HEK293 (cell line): ENCODE measurements around the gene NDUFA3.

ENCODE experiments used
- CTCF ChIA-PET: fragments of 350-600 bp; formaldehyde crosslinking; extraction: SDS; loops from one replicate; lab custom pipeline; 2021; ENCODE audit warnings: antibody characterized with exemption; lab: Yijun Ruan, JAX
- POLR2A ChIA-PET: fragments of 300-600 bp; formaldehyde crosslinking; extraction: SDS; loops from one replicate; lab custom pipeline; 2020; ENCODE audit warnings: antibody characterized with exemption, inconsistent platforms; lab: Yijun Ruan, JAX
- H3K27ac ChIP-seq: fragments of 200-500 bp; sonication (Bioruptor generic); 2 replicates; pipeline ENCODE4 v1.5.1; 2014; ENCODE audit warnings: low read depth, low read length, control low read depth, inconsistent platforms; ENCODE audit errors: extremely low read depth
- H3K36me3 ChIP-seq, 2 experiments: fragments of 200-500 bp in 1 of 2; sonication (Bioruptor generic) in 1 of 2; 1 replicate in 1 of 2; 2 replicates in 1 of 2; pipeline ENCODE4 v1.5.1; 2014 to 2017; ENCODE audit warnings: inconsistent platforms in 2 of 2, low read length in 2 of 2; ENCODE audit not compliant: control insufficient read depth in 2 of 2, insufficient read depth in 1 of 2
- H3K4me1 ChIP-seq: fragments of 200-500 bp; sonication (Bioruptor generic); 2 replicates; pipeline ENCODE4 v1.5.1; 2014; ENCODE audit warnings: mild to moderate bottlenecking, low read length, inconsistent platforms; ENCODE audit not compliant: control insufficient read depth, insufficient read depth
- H3K4me3 ChIP-seq: 2 replicates; pipeline ENCODE4 v1.5.1; 2011; ENCODE audit warnings: low read depth, mild to moderate bottlenecking, control low read depth, low read length, moderate library complexity
- H3K9me3 ChIP-seq: fragments of 200-500 bp; sonication (Bioruptor generic); 2 replicates; pipeline ENCODE4 v1.5.1; 2014; ENCODE audit warnings: low read depth, low read length, inconsistent platforms; ENCODE audit not compliant: control insufficient read depth, insufficient read depth
- GLI2 ChIP-seq: fragments of 450-650 bp; formaldehyde crosslinking; IDR thresholded peaks from 2 replicates; pipeline ENCODE4; 2017; ENCODE audit warnings: missing biosample characterization, missing genetic modification characterization, low read depth, borderline replicate concordance
- GLI4 ChIP-seq: fragments of 450-650 bp; formaldehyde crosslinking; IDR thresholded peaks from 2 replicates; pipeline ENCODE4 v1.5.1; 2016; ENCODE audit warnings: missing biosample characterization, missing genetic modification characterization
- HOXC10 ChIP-seq: sonication (generic); formaldehyde crosslinking; IDR thresholded peaks from 2 replicates; pipeline ENCODE4 v1.8.1; 2023; ENCODE audit warnings: mild to moderate bottlenecking, missing genetic modification reagents
- HOXD13 ChIP-seq: sonication (generic); formaldehyde crosslinking; IDR thresholded peaks from 2 replicates; pipeline ENCODE4 v1.8.0; 2022; ENCODE audit warnings: missing genetic modification reagents, borderline replicate concordance
- RBAK ChIP-seq: fragments of 450-650 bp; formaldehyde crosslinking; IDR thresholded peaks from 2 replicates; pipeline ENCODE4 v1.5.1; 2016; ENCODE audit warnings: missing biosample characterization, missing genetic modification characterization
- SETDB1 ChIP-seq: IDR thresholded peaks from one replicate; pipeline ENCODE4 v1.6.1; 2017; ENCODE audit warnings: mild to moderate bottlenecking, low read length, moderate library complexity, mixed read lengths; ENCODE audit not compliant: insufficient read length
- TCF7L2 ChIP-seq: IDR thresholded peaks from 2 replicates; pipeline ENCODE4 v1.6.1; 2011; ENCODE audit warnings: low read depth, mild to moderate bottlenecking, inconsistent platforms, low read length, moderate library complexity, borderline replicate concordance
- YY2 ChIP-seq: fragments of 450-650 bp; formaldehyde crosslinking; IDR thresholded peaks from 2 replicates; pipeline ENCODE4 v1.5.1; 2016; ENCODE audit warnings: missing biosample characterization, missing genetic modification characterization
- ZEB2 ChIP-seq: fragments of 450-650 bp; formaldehyde crosslinking; IDR thresholded peaks from 2 replicates; pipeline ENCODE4 v1.5.1; 2016; ENCODE audit warnings: missing biosample characterization, missing genetic modification characterization
- ZNF24 ChIP-seq: fragments of 450-650 bp; formaldehyde crosslinking; IDR thresholded peaks from 2 replicates; pipeline ENCODE4 v1.5.1; 2016; ENCODE audit warnings: missing biosample characterization, missing genetic modification characterization
- ZNF324 ChIP-seq: fragments of 450-650 bp; formaldehyde crosslinking; IDR thresholded peaks from 2 replicates; pipeline ENCODE4 v1.5.1; 2016; ENCODE audit warnings: missing biosample characterization, missing genetic modification characterization
- ZNF37A ChIP-seq: fragments of 450-650 bp; IDR thresholded peaks from 2 replicates; pipeline ENCODE4 v1.5.1; 2018; ENCODE audit warnings: missing biosample characterization, missing genetic modification characterization
- ZNF473 ChIP-seq: fragments of 450-650 bp; formaldehyde crosslinking; IDR thresholded peaks from 2 replicates; pipeline ENCODE4 v1.5.1; 2017; ENCODE audit warnings: missing biosample characterization, missing genetic modification characterization
- ZNF580 ChIP-seq: fragments of 450-650 bp; formaldehyde crosslinking; IDR thresholded peaks from 2 replicates; pipeline ENCODE4 v1.5.1; 2016; ENCODE audit warnings: missing biosample characterization, missing genetic modification characterization
- ZNF596 ChIP-seq: fragments of 450-650 bp; IDR thresholded peaks from 2 replicates; pipeline ENCODE4 v1.5.0; 2018; ENCODE audit warnings: missing biosample characterization, mild to moderate bottlenecking, missing genetic modification characterization, moderate library complexity
- ZNF610 ChIP-seq: fragments of 450-650 bp; formaldehyde crosslinking; IDR thresholded peaks from 2 replicates; pipeline ENCODE4 v1.5.1; 2016; ENCODE audit warnings: missing biosample characterization, missing genetic modification characterization, borderline replicate concordance
- ZNF626 ChIP-seq: fragments of 450-650 bp; sonication (Bioruptor Pico); formaldehyde crosslinking; IDR thresholded peaks from 2 replicates; pipeline ENCODE4 v1.5.1; 2018; ENCODE audit warnings: missing biosample characterization, missing genetic modification characterization, inconsistent platforms
- ZNF677 ChIP-seq: fragments of 450-650 bp; IDR thresholded peaks from 2 replicates; pipeline ENCODE4 v1.5.0; 2018; ENCODE audit warnings: missing biosample characterization, mild to moderate bottlenecking, missing genetic modification characterization, moderate library complexity
- ZNF701 ChIP-seq: fragments of 450-650 bp; formaldehyde crosslinking; IDR thresholded peaks from 2 replicates; pipeline ENCODE4 v1.5.1; 2016; ENCODE audit warnings: missing biosample characterization, missing genetic modification characterization
- ZNF707 ChIP-seq: fragments of 450-650 bp; formaldehyde crosslinking; IDR thresholded peaks from 2 replicates; pipeline ENCODE4 v1.5.1; 2016; ENCODE audit warnings: missing biosample characterization, missing genetic modification characterization
- ZNF776 ChIP-seq: fragments of 450-650 bp; formaldehyde crosslinking; IDR thresholded peaks from 2 replicates; pipeline ENCODE4 v1.5.0; 2017; ENCODE audit warnings: missing biosample characterization, missing genetic modification characterization, borderline replicate concordance
- ZXDB ChIP-seq: fragments of 450-650 bp; formaldehyde crosslinking; IDR thresholded peaks from 2 replicates; pipeline ENCODE4 v1.5.1; 2016; ENCODE audit warnings: missing biosample characterization, missing genetic modification characterization
- TF ChIP-seq, protein P1 (sequence below): fragments of 450-650 bp; formaldehyde crosslinking; IDR thresholded peaks from 2 replicates; pipeline ENCODE4 v1.5.1; 2016; ENCODE audit warnings: missing biosample characterization, missing genetic modification characterization
- TF ChIP-seq, protein P2 (sequence below): fragments of 450-650 bp; formaldehyde crosslinking; IDR thresholded peaks from 2 replicates; pipeline ENCODE4 v1.5.1; 2016; ENCODE audit warnings: missing biosample characterization, missing genetic modification characterization

NDUFA3 gene

DNA sequence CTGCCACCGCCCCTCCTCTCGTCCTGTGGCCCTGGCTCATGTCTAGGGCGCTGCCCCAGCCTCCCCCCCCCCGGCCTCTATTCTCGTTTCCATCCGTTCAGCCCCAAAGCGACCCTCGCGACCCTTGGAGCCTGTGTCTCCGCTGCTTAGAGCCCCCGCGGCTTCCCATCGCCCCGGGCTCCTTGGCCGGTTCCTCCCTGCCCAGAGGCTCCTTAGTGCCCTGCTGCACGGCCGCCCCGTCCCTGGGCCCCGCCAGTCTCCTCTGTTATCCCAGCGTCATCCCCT, 25.7 kb downstream of the NDUFA3 start (continued):
- TF ChIP-seq ZNF24 (tag by site-specific recombination) (no peak), YY2 (tag by site-specific recombination) (no peak), SETDB1 (no peak), ZNF707 (tag by site-specific recombination) (no peak), ZNF324 (tag by site-specific recombination) (no peak), ZNF626 (tag by site-specific recombination) (no peak)
- TF ChIP-seq, protein P1, sequence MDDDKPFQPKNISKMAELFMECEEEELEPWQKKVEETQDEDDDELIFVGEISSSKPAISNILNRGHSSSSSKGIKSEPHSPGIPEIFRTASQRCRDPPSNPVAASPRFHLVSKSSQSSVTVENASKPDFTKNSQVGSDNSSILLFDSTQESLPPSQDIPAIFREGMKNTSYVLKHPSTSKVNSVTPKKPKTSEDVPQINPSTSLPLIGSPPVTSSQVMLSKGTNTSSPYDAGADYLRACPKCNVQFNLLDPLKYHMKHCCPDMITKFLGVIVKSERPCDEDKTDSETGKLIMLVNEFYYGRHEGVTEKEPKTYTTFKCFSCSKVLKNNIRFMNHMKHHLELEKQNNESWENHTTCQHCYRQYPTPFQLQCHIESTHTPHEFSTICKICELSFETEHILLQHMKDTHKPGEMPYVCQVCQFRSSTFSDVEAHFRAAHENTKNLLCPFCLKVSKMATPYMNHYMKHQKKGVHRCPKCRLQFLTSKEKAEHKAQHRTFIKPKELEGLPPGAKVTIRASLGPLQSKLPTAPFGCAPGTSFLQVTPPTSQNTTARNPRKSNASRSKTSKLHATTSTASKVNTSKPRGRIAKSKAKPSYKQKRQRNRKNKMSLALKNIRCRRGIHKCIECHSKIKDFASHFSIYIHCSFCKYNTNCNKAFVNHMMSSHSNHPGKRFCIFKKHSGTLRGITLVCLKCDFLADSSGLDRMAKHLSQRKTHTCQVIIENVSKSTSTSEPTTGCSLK (tag by site-specific recombination) = no peak

DNA sequence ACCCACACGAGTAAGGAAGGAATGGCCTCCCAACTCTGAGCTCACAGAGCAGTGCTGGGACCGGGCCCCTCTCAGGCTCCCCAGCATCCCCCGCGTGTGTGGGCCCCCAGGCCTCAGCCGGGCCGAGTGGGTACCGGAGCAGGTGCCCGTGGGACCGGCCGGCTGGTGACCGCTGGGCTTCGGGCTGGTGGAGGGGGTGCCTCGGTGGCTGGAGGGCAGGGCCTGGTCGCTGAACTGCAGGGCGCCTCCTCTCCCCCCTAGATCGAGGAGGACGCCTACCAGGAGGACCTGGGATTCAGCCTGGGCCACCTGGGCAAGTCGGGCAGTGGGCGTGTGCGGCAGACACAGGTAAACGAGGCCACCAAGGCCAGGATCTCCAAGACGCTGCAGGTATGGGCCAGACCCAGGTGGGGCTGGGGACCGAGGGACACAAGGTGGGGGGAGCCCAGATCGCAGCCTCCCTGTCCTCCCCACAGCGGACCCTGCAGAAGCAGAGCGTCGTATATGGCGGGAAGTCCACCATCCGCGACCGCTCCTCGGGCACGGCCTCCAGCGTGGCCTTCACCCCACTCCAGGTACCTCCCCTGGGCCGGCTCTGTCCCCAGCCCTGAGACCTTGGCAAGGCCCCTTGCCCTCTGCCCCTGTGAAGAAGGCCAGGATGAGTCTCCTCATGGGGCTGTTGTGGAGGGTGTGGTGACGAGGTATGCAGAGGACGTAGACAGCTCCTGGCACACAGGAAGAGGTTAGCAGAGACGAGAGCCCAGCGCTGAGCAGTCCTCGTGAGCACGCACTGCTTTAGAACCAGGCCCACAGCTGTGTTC, 26.4 kb downstream of the NDUFA3 start:
- Histone ChIP-seq H3K4me3 (no peak overlapping the region), H3K27ac (no peak overlapping the region), H3K36me3 (peaks cover 17 to 73% of the 10 kb centered on the region in 2 experiments), H3K4me1 (no peaks in the 10 kb centered on the region), H3K9me3 (peaks cover 2% of the 10 kb centered on the region)
- ChIA-PET POLR2A (interaction anchor here (6.2 kb wide), 1 partner anchor 8 kb away, joined by 37 read pairs; the partner anchor contains the start of gene CNOT3), CTCF (interaction anchor here (0.5 kb wide), 1 partner anchor 1313 kb away, joined by 3 read pairs; no protein-coding TSS in a partner anchor)
- no peak for TF ChIP-seq ZXDB
- TF ChIP-seq ZNF473 (tag by site-specific recombination) = no peak
- no peak for TF ChIP-seq ZNF596 (tag by site-specific recombination)
- TF ChIP-seq TCF7L2 = no peak
- TF ChIP-seq ZNF677 = no peak
- no peak for TF ChIP-seq RBAK (tag by site-specific recombination)
- no peak for TF ChIP-seq ZNF580 (tag by site-specific recombination)
- TF ChIP-seq HOXC10 = no peak
- no peak for TF ChIP-seq ZNF776 (tag by site-specific recombination)
- no peak for TF ChIP-seq GLI4 (tag by site-specific recombination)
- no peak for TF ChIP-seq ZNF37A (tag by site-specific recombination)
- no peak for TF ChIP-seq HOXD13 (CRISPR knock-in tag)
- no peak for TF ChIP-seq ZEB2 (tag by site-specific recombination)
- no peak for TF ChIP-seq ZNF610
- TF ChIP-seq ZNF701 (tag by site-specific recombination) = no peak

- H3K4me1 ChIP-seq = no peaks in the 10 kb centered on the region
- no peak for TF ChIP-seq GLI2 (tag by site-specific recombination)
- TF ChIP-seq, protein P2, sequence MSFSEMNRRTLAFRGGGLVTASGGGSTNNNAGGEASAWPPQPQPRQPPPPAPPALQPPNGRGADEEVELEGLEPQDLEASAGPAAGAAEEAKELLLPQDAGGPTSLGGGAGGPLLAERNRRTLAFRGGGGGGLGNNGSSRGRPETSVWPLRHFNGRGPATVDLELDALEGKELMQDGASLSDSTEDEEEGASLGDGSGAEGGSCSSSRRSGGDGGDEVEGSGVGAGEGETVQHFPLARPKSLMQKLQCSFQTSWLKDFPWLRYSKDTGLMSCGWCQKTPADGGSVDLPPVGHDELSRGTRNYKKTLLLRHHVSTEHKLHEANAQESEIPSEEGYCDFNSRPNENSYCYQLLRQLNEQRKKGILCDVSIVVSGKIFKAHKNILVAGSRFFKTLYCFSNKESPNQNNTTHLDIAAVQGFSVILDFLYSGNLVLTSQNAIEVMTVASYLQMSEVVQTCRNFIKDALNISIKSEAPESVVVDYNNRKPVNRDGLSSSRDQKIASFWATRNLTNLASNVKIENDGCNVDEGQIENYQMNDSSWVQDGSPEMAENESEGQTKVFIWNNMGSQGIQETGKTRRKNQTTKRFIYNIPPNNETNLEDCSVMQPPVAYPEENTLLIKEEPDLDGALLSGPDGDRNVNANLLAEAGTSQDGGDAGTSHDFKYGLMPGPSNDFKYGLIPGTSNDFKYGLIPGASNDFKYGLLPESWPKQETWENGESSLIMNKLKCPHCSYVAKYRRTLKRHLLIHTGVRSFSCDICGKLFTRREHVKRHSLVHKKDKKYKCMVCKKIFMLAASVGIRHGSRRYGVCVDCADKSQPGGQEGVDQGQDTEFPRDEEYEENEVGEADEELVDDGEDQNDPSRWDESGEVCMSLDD (tag by site-specific recombination) = no peak
- TF ChIP-seq, all 188 proteins: peak for 0
- peaks cover 17 to 67% of the 10 kb centered on the region in 2 experiments for H3K36me3 ChIP-seq
- H3K4me3 ChIP-seq = no peak overlapping the region
- CTCF ChIA-PET = no interaction called here
- H3K27ac ChIP-seq = no peak overlapping the region
- POLR2A ChIA-PET = no interaction called here
- H3K9me3 ChIP-seq = peaks cover 2% of the 10 kb centered on the region
Observed at GRCh38 chr19:54129617-54129996, 27.0 kb downstream of the NDUFA3 start.
